ENCODE results near the gene TRIM5.
"Not testable (repeated sequence)": the region's sequence is repeated elsewhere in the genome, so short reads cannot be mapped to it uniquely, and the experiment has no call there.

Gene TRIM5, protein sequence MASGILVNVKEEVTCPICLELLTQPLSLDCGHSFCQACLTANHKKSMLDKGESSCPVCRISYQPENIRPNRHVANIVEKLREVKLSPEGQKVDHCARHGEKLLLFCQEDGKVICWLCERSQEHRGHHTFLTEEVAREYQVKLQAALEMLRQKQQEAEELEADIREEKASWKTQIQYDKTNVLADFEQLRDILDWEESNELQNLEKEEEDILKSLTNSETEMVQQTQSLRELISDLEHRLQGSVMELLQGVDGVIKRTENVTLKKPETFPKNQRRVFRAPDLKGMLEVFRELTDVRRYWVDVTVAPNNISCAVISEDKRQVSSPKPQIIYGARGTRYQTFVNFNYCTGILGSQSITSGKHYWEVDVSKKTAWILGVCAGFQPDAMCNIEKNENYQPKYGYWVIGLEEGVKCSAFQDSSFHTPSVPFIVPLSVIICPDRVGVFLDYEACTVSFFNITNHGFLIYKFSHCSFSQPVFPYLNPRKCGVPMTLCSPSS

DNA sequence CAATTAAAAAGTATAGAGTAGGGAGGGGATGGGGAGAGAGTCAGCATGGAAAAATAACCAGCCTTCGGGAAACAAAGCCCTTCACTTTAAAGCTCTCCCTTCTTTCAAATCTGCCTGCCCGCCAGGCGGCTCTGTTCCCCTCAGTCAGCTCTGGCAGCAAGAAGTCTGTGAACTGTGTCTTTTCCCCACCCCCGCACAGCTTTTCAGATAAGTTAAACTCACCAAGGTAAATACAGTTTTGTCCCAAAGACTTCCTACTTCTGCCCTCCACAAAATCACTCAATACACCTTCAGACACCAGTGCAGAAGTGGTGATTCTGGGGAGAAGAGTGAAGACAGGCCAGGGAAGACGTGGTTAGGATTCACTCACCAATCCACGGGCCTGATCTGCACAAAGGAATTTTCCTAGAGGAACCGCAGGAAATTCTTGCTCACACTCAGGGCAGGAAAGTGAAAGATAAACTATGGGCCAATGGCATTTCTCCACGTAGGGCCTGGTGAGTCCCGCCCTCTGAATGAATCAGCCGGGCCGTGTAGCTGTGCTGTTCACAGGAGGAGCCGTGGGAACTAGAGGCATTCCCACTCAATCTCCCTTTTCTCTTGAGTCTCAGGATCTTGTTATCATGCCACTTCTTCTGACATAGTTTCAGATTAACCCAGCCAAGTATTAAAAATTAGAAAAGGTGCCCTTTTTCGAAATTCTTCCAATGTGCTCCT lies at the start of gene TRIM5:
Gene TRIM5, minus strand, starts transcription at position 429 of the 717 bp plus-strand sequence. CDS start 4,897 bp downstream, outside the sequence.
- peak; percentile 75 for DNase-seq

DNA sequence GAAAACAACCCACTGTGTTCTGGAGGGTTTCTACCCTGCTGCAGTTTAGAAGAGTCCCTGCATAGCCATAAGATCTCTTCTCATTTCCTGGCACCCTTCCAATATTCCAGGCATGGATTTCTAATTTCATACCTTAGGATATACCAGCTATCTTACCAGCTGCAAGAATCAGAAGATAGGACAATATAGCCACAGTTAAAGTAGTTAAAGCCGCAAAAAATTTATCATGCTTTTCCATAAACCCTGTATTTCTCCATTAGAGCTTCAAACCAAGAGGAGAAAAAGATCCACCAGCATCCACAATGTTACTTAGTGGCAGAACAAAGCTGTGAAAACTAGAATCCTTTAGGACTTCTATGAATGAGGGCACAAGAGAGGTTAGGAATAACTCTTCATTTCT lies 42.8 kb upstream of the TRIM5 start:
- DNase-seq, result no peak

DNA sequence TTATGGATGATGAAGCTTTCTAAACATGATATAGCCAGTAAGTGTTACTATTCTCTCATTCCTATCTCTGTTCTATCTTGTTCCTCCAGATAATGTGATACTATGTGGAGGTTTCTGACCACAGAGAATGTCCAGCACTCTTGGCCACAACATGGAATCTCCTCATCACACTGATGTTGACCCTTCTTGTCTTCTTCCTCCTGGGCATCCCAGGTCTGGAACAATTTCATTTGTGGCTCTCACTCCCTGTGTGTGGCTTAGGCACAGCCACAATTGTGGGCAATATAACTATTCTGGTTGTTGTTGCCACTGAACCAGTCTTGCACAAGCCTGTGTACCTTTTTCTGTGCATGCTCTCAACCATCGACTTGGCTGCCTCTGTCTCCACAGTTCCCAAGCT lies 41.5 kb upstream of the TRIM5 start:
- DNase-seq, result no peak

DNA sequence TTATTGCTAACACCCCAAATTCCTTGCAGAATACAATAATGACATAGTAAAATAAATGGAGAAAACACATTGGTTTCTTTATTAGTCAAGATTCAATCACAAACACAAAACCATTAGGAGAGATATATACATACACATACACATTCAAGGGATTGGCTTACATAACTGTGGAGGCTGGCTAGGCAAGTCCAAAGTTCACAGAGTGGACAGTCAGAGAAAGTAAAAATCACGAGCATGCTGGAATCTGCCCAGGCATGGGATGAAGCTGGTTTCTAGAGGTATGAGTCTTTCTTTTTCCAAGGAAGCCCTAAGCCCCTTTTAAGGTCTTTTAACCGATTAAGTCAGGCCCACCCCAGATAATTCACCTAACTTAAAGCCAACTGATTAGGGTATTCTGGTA lies 37.7 kb upstream of the TRIM5 start:
- no peak for DNase-seq

DNA sequence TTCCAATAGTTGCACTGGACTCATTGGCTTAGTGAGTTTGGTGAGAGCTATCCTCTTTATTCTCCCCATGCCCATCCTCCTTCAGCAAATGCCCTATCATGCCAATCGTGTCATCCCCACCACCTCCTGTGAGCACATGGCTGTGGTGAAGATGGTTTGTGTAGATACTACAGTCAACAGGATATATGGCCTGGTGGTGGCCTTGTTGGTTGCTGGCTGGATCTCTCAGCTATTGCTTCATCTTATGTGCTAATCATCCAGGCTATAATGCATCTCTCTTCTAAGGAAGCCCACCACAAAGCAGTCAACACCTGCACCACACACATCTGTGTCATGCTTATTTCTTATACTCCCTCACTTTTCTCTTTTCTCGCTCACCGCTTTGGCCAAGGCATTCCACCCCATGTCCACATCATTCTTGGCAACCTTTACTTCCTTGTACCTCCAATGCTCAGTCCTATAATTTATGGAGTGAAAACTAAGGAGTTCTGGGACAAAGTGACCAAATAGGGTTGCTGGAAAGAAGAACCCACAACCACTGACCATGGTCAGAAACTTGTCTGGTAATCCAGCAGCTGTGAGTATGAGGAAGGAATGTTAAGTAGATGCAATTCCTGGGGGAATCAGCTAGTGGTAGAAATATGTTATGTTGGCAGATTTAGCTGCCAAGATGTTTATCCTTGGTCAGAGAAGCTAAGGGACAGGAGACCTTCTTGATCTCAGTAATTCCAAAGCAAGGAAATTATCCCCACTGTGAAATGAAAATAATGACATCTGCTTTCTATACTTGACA lies 35.0 kb upstream of the TRIM5 start:
- DNase-seq, result no peak

DNA sequence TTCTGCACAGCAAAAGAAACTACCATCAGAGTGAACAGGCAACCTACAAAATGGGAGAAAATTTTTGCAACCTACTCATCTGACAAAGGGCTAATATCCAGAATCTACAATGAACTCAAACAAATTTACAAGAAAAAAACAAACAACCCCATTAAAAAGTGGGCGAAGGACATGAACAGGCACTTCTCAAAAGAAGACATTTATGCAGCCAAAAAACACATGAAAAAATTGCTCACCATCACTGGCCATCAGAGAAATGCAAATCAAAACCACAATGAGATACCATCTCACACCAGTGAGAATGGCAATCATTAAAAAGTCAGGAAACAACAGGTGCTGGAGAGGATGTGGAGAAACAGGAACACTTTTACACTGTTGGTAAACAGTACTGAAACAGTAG lies 31.6 kb upstream of the TRIM5 start:
- not testable (repeated sequence) for DNase-seq

DNA sequence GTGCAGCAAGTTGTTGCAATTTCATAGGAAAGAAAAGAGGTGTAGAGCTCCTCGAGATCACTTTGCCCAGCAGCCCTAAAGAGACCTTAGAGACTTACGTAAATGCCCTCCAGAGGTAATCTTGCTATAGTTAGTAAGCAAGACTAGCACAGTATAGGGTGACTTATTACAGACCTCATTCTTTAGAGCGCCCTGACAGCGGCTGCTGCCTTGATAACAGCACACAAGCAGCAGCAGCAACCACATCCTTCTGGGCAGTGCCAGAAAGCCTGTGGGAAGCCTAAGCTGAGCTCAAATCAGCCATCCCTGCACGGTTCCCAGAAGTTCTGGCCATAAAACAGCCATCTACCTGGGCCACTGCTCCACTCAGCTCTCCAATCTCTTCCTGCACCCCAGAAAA lies 28.8 kb upstream of the TRIM5 start:
- no peak for DNase-seq

DNA sequence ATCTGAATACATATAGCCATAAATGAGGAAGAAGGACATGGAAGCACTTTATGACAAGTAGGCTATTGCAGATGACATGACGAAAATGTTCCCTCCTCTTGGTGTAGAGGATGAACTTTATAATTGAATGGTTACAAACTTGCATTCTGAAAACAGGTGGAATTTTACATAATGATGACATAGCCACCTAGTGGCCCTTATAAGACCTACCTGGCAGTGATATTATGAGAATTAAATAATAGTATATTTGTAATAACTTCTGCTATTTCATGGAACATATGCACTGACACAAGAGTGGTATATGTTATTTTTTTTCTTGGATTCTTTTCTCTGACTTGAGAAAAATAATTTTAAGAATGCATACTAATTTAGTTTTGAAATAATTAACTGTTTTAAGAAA lies 27.6 kb upstream of the TRIM5 start:
- DNase-seq, result peak; percentile 8

DNA sequence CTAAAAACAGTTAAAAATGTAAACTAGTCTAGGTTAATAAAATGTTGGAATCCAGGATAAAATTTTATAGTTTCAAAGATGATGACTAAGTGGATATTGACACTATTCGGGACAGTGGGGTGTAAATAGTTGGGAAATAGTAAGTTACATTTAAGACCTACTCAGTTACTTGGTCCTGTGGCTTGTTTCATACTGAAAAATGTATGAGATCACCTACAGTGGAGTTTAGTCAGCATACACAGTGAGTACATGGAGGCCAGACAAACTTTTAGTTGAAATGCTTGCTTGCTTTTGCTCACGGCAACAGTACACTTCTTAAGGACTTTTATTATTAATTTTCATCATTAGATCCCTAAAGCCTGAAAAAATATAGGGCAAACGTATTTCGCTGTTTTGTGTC lies 20.8 kb upstream of the TRIM5 start:
- no peak for DNase-seq

DNA sequence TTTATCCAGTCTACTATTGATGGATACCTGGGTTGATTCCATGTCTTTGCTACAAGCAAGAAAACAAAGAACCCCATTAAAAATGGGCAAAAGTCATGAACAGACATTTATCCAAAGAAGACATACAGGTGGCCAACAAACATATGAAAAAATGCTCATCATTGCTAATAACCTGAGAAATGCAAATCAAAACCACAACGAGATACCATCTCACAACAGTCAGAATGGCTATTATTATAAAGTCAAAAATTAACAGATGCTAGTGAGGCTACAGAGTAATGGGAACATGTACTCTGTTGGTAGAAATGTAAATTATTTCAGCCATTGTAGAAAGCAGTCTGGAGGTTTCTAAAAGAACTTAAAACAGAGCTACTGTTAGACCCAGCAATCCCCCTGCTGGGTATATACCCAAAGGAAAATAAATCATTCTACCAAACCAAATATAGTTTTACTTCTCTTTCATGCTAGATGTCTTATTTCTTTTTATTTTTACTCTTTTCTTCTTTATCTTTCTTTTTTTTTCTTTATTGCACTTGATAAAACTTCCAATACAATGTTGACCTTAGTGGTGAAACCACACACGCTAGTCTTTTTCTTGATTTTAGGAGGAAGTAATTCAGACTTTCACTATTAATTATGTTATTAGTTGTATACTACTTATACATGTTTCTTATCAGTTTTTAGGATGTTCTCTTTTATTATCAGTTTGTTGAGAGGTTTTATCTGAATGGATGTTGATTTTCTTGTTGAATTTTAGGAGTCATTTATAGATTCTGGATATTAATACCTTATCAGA lies 19.1 kb upstream of the TRIM5 start:
- DNase-seq, result no peak

DNA sequence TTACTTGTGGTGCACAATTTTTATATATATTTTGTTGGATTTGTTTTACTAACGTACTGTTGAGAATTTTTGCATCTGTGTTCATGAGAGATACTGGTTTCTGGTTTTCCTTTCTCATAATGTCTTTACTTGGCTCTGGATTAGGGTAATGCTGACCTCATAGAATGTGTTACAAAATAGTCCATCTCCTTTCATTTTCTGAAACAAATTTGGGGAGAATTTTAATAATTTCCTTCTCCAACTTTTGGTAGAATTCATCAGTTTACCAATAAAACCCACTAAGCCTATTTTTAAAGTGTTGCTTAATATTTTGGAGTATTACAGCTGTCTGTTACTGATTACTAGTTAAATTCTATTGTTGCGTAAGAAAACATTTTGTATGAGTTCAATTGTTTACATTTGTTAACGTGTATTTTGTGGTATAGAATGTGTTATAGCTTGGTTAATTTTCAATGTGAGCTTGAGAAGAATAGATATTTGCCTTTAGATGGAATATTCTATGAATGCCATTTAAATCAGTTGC lies 16.2 kb upstream of the TRIM5 start:
- DNase-seq, result no peak

DNA sequence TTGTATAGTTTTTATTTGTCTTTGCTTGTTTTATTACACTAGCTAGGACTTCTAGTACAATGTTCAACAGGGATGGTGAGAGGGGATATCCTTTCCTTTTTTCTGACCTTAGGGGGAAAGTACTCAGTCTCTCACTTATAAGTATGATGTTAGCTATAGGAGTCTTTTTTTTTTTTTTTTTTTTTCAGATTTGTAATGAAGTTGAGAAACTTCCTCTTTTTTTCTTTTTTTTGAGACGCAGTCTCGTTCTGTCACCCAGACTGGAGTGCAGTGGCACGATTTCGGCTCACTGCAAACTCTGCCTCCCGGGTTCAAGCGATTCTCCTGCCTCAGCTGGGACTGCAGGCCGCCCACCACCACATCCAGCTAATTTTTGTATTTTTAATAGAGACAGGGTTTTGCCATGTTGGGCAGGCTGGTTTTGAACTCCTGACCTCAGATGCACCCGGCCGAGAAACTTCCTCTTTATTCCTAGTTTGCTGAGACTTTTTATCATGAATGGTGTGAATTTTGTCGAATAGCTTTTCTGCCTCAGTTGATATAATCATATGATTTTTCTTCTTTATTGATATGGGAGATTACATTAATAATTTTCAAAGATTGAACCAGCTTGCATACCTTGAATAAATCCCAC lies 15.7 kb upstream of the TRIM5 start:
- no peak for DNase-seq

DNA sequence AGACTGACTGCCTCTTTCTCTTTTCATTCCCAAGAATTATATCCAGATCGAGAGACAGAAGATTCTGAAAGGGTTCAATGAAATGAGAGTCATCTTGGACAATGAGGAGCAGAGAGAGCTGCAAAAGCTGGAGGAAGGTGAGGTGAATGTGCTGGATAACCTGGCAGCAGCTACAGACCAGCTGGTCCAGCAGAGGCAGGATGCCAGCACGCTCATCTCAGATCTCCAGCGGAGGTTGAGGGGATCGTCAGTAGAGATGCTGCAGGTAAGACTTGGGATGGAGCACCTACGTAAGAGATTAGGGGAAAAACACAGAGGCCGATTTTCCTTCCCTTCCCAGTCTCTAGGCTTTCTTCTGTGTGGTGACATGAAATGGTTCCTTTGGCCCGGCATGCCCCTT lies 13.4 kb upstream of the TRIM5 start:
- DNase-seq, result no peak

DNA sequence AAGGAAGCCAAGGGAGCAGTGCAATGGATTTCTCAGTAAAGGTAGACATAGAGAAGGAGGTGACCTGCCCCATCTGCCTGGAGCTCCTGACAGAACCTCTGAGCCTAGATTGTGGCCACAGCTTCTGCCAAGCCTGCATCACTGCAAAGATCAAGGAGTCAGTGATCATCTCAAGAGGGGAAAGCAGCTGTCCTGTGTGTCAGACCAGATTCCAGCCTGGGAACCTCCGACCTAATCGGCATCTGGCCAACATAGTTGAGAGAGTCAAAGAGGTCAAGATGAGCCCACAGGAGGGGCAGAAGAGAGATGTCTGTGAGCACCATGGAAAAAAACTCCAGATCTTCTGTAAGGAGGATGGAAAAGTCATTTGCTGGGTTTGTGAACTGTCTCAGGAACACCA lies 11.3 kb upstream of the TRIM5 start:
- no peak for DNase-seq

DNA sequence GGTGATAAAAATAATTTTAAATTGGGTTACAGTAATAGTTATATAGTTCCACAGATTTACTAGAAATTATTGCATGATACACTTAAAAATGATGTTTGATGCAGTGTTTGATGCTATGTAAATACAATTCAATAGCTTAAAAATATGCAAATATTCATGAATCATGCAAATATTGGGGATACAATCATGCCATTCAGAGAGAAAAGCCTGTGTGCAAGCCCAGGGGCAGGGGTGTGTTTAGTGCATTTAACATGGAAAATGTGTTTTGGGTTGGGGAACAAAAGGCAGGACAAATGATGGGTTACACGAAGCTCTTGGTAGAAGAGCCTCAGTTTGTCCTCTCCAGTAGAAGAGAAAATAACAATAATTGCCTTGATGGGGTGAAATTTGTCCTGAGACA lies 10.7 kb upstream of the TRIM5 start:
- no peak for DNase-seq

DNA sequence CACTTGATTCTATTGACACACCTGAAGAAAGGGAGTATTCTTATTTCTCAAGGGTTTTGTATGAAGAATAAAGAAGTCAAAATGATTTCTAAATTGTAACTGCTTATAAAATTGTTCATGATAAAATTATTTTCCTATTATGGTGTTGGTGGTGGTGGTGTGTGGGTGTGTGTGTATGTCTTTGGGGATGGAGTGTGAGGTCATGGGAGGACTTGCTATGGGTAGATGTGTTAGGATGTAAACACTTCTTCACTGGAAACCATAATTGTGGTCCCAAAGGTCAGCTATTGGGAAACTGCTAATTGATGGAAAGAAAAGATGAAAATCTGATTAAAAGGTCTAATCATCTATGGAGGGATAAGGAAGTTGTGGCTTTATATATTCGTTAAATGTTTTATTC lies 9.8 kb upstream of the TRIM5 start:
- no peak for DNase-seq

DNA sequence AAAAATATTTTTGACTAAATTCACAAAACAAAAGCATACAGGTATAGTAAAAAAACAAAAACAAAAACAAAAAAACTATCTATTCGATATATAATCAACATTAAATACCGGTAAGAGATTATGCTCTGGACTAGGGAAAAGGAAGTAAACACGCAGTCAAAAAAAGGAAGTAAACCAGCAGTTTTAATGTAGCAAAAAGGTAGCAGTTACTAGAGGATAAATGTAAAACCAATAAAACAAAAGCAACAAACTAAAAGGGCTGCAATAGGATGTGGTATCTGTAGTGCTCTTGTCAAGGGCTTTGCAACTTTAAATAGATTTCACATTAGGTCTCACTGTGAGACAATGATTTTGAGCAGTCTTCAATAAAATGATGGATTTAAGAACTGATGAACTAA lies 7.1 kb upstream of the TRIM5 start:
- DNase-seq, result no peak

DNA sequence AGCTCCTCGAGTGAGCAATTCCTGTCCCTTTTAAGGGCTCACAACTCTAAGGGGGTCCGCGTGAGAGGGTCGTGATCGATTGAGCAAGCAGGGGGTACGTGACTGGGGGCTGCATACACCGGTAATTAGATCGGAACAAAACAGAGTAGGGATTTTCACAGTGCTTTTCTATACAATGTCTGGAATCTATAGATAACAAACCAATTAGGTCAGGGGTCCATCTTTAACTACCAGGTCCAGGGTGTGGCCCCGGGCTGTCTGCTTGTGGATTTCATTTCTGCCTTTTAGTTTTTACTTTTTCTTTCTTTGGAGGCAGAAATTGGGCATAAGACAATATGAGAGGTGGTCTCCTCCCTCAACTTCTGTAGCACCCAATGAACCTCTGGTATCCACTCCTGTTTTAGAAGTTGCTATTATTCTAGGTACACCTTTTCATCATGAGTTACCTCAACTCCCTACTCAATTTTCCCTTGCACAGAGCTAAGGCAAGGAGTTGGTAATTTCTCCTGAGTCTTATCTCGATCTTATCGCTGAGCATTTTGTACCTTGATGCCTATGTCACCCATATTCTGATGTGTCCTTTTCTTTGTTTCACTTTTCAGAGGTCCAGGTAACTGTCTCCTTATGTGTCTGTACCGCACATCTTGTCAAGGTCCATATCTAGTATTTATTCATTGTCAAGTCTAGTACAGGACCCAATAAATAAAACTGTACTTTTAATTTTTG lies 6.5 kb upstream of the TRIM5 start:
- not testable (repeated sequence) for DNase-seq

DNA sequence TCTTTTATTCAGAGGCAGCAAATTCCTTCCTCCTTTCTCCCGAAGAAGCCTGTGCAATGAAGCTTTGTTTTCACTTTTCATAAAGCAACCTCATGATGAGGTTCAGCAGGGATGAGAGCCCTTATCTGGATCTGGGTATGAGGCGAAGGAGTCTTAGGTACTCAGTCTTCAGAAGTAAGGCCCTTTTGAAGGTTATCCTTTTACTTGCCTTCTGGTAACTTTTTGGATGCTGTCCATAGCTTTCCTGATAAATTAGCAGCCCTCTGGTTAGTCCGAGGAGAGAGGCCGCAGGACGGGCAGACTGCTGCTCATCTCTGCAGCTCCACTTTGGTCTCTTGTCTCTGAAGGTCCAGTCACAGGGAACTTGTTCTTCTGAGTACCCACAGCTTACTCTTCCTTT lies 5.9 kb upstream of the TRIM5 start:
- DNase-seq, result no peak

DNA sequence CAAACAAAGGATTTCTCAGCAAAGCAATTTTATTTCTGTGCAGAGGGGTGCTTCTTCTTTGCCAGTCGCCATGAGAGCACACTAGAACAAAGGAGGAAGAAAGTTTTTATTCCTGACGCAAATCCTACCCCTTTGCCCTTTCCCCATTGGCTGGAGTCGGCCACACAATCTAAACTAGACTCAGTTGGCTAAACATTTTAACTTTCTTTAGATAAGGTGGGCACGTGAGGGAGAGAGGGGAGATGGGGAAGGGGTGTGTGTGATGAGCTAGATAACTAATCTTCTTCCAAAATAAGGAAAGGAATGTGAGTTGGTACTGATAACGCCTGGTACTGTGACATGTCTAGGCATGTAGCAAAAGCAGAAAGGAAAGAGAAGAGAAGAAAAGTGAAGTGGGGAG lies 5.3 kb upstream of the TRIM5 start:
- DNase-seq, result no peak

DNA sequence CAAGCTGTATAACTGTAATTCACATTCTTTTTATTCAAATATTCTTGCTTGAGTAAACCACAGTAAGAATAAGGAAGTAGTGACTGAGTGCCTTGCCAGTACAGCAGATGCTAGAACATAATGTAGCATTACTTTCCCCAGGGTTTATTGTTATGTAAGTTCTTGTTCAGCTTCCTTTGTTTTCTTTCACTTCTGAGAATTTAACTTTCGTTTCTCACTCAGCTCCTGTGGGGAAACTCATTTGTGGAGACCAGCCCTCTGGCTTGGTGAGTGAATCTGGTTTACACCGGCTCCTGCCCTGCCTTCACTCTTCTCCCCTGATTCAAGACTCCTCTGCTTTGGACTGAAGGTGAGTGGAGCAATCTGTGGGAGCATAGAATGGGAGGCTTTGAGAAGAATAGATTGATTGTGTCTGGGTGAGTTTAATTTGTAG lies 4.7 kb upstream of the TRIM5 start, which contains the start of gene TRIM22:
Gene TRIM22, plus strand, starts transcription at position 240 of the 433 bp plus-strand sequence. CDS start 6,443 bp downstream, outside the sequence.
- DNase-seq, result peak; percentile 50

Measured in RPMI8226 (cell line).